HCT116 (cell line): ENCODE measurements around the gene ACOX3. TPM values are rescaled to one million over a fixed set of nuclear protein-coding genes. Genes with fewer than 3 reads are reported as not detected.
"Not testable (repeated sequence)": the region's sequence is repeated elsewhere in the genome, so short reads cannot be mapped to it uniquely, and the experiment has no call there.

Source experiments
- ATAC-seq: fragments of 200-7000 bp; cut with Tn5 transposase; 2 replicates; pipeline ENCODE4 v1.9.1; 2020; ENCODE audit warnings: mild to moderate bottlenecking, moderate library complexity
- BruUV-seq: library from RNA; stranded (reverse); fragments of 400-500 nt; replicated peaks from 2 replicates; lab custom pipeline; 2021; lab: Mats Ljungman, UMichigan
- CTCF ChIA-PET: fragments of 300-600 bp; sonication (Branson Sonifier 250); formaldehyde crosslinking; loops from one replicate; lab custom pipeline; 2021; ENCODE audit warnings: antibody characterized with exemption; lab: Charles Lee
- POLR2A ChIA-PET: fragments of 300-600, 350-600 bp; sonication (Branson Sonifier 250); formaldehyde crosslinking; loops from one replicate; lab custom pipeline; 2021; ENCODE audit warnings: antibody characterized with exemption; lab: Charles Lee
- RAD21 ChIA-PET, 2 experiments: fragments of 300-600 bp; sonication (Branson Sonifier 250); formaldehyde crosslinking; loops; one replicate each; lab custom pipeline; 2023; ENCODE audit warnings: low total read pairs in 2 of 2; ENCODE audit not compliant: uncharacterized antibody in 2 of 2, unreplicated experiment in 2 of 2, low non-redundant PET in 1 of 2; lab: Charles Lee
- DNase-seq: peaks from one replicate; pipeline ENCODE4 v3.0.0-alpha.2; 2010; ENCODE audit warnings: low read depth, low spot score
- H2AFZ ChIP-seq: fragments of 200-600 bp; shearing (Covaris generic), sonication (generic); 2 replicates; pipeline ENCODE4 v1.6.1; 2017; ENCODE audit warnings: low read depth, mixed run types, mixed read lengths, antibody characterized with exemption, low read length; ENCODE audit not compliant: poor library complexity, severe bottlenecking
- H3K27ac ChIP-seq: 2 replicates; pipeline ENCODE4 v1.5.1; 2012; ENCODE audit warnings: low read depth, low read length
- H3K27me3 ChIP-seq: fragments of 200-600 bp; sonication (generic); 2 replicates; pipeline ENCODE4 v1.6.1; 2016; ENCODE audit warnings: mixed run types, low read length, mixed read lengths; ENCODE audit not compliant: insufficient read depth
- H3K36me3 ChIP-seq, 2 experiments: fragments of 200-500 bp in 1 of 2; fragments of 200-600 bp in 1 of 2; sonication (Bioruptor generic) in 1 of 2; sonication (generic) in 1 of 2; 2 replicates each; pipeline versions ENCODE4 v1.5.1 to v1.6.1; 2014 to 2016; ENCODE audit warnings: low read length in 2 of 2, inconsistent platforms in 1 of 2, mixed read lengths in 1 of 2, mixed run types in 1 of 2; ENCODE audit not compliant: insufficient read depth in 2 of 2, control insufficient read depth in 1 of 2
- H3K4me1 ChIP-seq, 2 experiments: fragments of 200-600 bp in 1 of 2; sonication (generic) in 1 of 2; 2 replicates each; pipeline versions ENCODE4 v1.5.1 to v1.6.1; 2012 to 2017; ENCODE audit warnings: low read length in 2 of 2, inconsistent platforms in 1 of 2, mild to moderate bottlenecking in 1 of 2, mixed read lengths in 1 of 2, mixed run types in 1 of 2, moderate library complexity in 1 of 2; ENCODE audit not compliant: insufficient read depth in 2 of 2, control insufficient read depth in 1 of 2
- H3K4me2 ChIP-seq: fragments of 200-600 bp; sonication (generic); 2 replicates; pipeline ENCODE4 v1.6.1; 2017; ENCODE audit warnings: mixed run types, low read length, mixed read lengths
- H3K4me3 ChIP-seq, 2 experiments: fragments of 200-600 bp in 1 of 2; sonication (generic) in 1 of 2; replicated peaks in 1 of 2; 2 replicates each; pipeline ENCODE4 v1.5.1; 2011 to 2016; ENCODE audit warnings: low read length in 2 of 2, control low read depth in 1 of 2, low read depth in 1 of 2, mild to moderate bottlenecking in 1 of 2, mixed read lengths in 1 of 2, mixed run types in 1 of 2
- H3K79me2 ChIP-seq: fragments of 200-600 bp; sonication (generic); 2 replicates; pipeline ENCODE4 v1.6.1; 2017; ENCODE audit warnings: mild to moderate bottlenecking, mixed run types, low read length, moderate library complexity, mixed read lengths; ENCODE audit not compliant: insufficient read depth
- H3K9ac ChIP-seq: fragments of 200-600 bp; sonication (generic); 2 replicates; pipeline ENCODE4 v1.6.1; 2016; ENCODE audit warnings: low read length, mixed read lengths
- H3K9me2 ChIP-seq: fragments of 200-600 bp; sonication (generic), shearing (Covaris generic); 2 replicates; pipeline ENCODE4 v1.6.1; 2017; ENCODE audit warnings: mixed run types, mild to moderate bottlenecking, moderate library complexity; ENCODE audit not compliant: insufficient read depth
- H3K9me3 ChIP-seq, 2 experiments: fragments of 200-500 bp in 1 of 2; fragments of 200-600 bp in 1 of 2; sonication (Bioruptor generic) in 1 of 2; sonication (generic) in 1 of 2; 2 replicates each; pipeline ENCODE4 v1.6.1; 2014 to 2017; ENCODE audit warnings: low read length in 2 of 2, mixed read lengths in 2 of 2, inconsistent platforms in 1 of 2, low read depth in 1 of 2, mild to moderate bottlenecking in 1 of 2, mixed run types in 1 of 2, moderate library complexity in 1 of 2; ENCODE audit not compliant: control insufficient read depth in 1 of 2, insufficient read depth in 1 of 2
- H4K20me1 ChIP-seq: fragments of 200-600 bp; sonication (generic), shearing (Covaris generic); 2 replicates; pipeline ENCODE4 v1.6.1; 2017; ENCODE audit warnings: mixed run types, mild to moderate bottlenecking, moderate library complexity; ENCODE audit not compliant: insufficient read depth
- CEBPB ChIP-seq: IDR thresholded peaks from 2 replicates; pipeline ENCODE4 v1.6.1; 2012; ENCODE audit warnings: low read depth
- EZH2 ChIP-seq: fragments of 200-600 bp; sonication (generic); IDR thresholded peaks from 2 replicates; pipeline ENCODE4 v1.6.1; 2017; ENCODE audit warnings: antibody characterized with exemption, mixed run types
- EZH2phosphoT487 ChIP-seq: fragments of 200-600 bp; IDR thresholded peaks from 2 replicates; pipeline ENCODE4 v1.6.1; 2018; ENCODE audit warnings: antibody characterized with exemption, borderline replicate concordance
- MAX ChIP-seq: IDR thresholded peaks from 2 replicates; pipeline ENCODE4 v1.6.1; 2012
- POLR2A ChIP-seq: IDR thresholded peaks from 2 replicates; pipeline ENCODE4 v1.7.0; 2011; ENCODE audit warnings: borderline replicate concordance; ENCODE audit not compliant: insufficient read depth, insufficient read length; ENCODE audit errors: extremely low read depth
- SP1 ChIP-seq: IDR thresholded peaks from 2 replicates; pipeline ENCODE4 v1.6.1; 2012; ENCODE audit warnings: low read depth
- SRF ChIP-seq: IDR thresholded peaks from 2 replicates; pipeline ENCODE4 v1.6.1; 2012; ENCODE audit warnings: low read depth
- TCF7L2 ChIP-seq: IDR thresholded peaks from 2 replicates; pipeline ENCODE4 v1.7.0; 2011; ENCODE audit warnings: borderline replicate concordance, inconsistent platforms; ENCODE audit not compliant: insufficient read depth, insufficient read length; ENCODE audit errors: extremely low read depth
- ZFX ChIP-seq: fragments of 450-650 bp; IDR thresholded peaks from 2 replicates; pipeline ENCODE4 v1.6.1; 2017
- ZNF274 ChIP-seq: fragments of 200-500 bp; sonication (Bioruptor generic); IDR thresholded peaks from 2 replicates; pipeline ENCODE4 v1.6.1; 2014; ENCODE audit warnings: mild to moderate bottlenecking, low read depth, low read length, inconsistent platforms
- intact Hi-C: fragments of 100-400 bp; cut with micrococcal nuclease; formaldehyde crosslinking; loops from 2 replicates; pipeline ENCODE4 v1.10.0; 2022
- total RNA-seq: library from RNA; stranded (reverse); gene quantifications from one replicate; pipeline ENCODE4 v1.2.1, GENCODE V29; 2021; ENCODE audit not compliant: unreplicated experiment

Gene ACOX3
- total RNA-seq, 1 experiment from 2014 or later: 16.9 TPM

GRCh38 chr4:8386731-8387130, 53.8 kb downstream of the ACOX3 start:
- TF ChIP-seq ZFX (no peak), MAX (no peak)
- no peaks in the 10 kb centered on the region for H3K36me3 ChIP-seq
- no peak overlapping the region for H3K4me2 ChIP-seq
- ATAC-seq (no peak), DNase-seq (no peak)
- H3K27ac ChIP-seq: no peak overlapping the region
- ChIA-PET POLR2A (no interaction called here), CTCF (no interaction called here), RAD21 (no interaction called here)
- no peak overlapping the region for H3K4me3 ChIP-seq
- H4K20me1 ChIP-seq: no peaks in the 10 kb centered on the region
- no peaks in the 10 kb centered on the region for H3K9me2 ChIP-seq
- H3K9me3 ChIP-seq: no peaks in the 10 kb centered on the region
- no peaks in the 10 kb centered on the region for H3K79me2 ChIP-seq
- no peak overlapping the region for H3K9ac ChIP-seq
- H2AFZ ChIP-seq: no peak overlapping the region
- H3K27me3 ChIP-seq: no peaks in the 10 kb centered on the region
- H3K4me1 ChIP-seq: peaks cover 0 to 6% of the 10 kb centered on the region in 2 experiments; a peak in 1 of 4 replicates
- BruUV-seq: no TSS peak
- intact Hi-C loops: no loop called here

GRCh38 chr4:8386131-8386530, 54.4 kb downstream of the ACOX3 start:
- BruUV-seq, CTCF ChIA-PET: not testable (repeated sequence)

GRCh38 chr4:8385611-8386010, 54.9 kb downstream of the ACOX3 start:
- H3K4me2 ChIP-seq: no peak overlapping the region
- ChIA-PET RAD21 (no interaction called here), CTCF (no interaction called here), POLR2A (no interaction called here)
- no peak overlapping the region for H2AFZ ChIP-seq
- ATAC-seq (no peak), DNase-seq (no peak)
- no peak overlapping the region for H3K4me3 ChIP-seq
- H3K9ac ChIP-seq: no peak overlapping the region
- BruUV-seq: no TSS peak
- no peak overlapping the region for H3K27ac ChIP-seq
- H3K4me1 ChIP-seq: peaks cover 0 to 6% of the 10 kb centered on the region in 2 experiments; a peak in 1 of 4 replicates
- H3K79me2 ChIP-seq: no peaks in the 10 kb centered on the region
- H3K9me2 ChIP-seq: no peaks in the 10 kb centered on the region
- intact Hi-C loops: no loop called here
- TF ChIP-seq SRF (no peak), TCF7L2 (no peak), SP1 (no peak), EZH2phosphoT487 (no peak), ZNF274 (no peak), POLR2A (no peak), EZH2 (no peak), CEBPB (no peak)
- H4K20me1 ChIP-seq: no peaks in the 10 kb centered on the region
- no peaks in the 10 kb centered on the region for H3K36me3 ChIP-seq
- H3K27me3 ChIP-seq: no peaks in the 10 kb centered on the region
- H3K9me3 ChIP-seq: no peaks in the 10 kb centered on the region

More at GRCh38 chr4:8386131-8386530, 54.4 kb downstream of the ACOX3 start:
- H3K36me3 ChIP-seq, H3K27ac ChIP-seq, H3K4me3 ChIP-seq, H3K9ac ChIP-seq, H3K4me1 ChIP-seq, H2AFZ ChIP-seq, H3K9me3 ChIP-seq, ATAC-seq, H3K79me2 ChIP-seq, POLR2A ChIA-PET, H3K9me2 ChIP-seq, H3K4me2 ChIP-seq, DNase-seq, H3K27me3 ChIP-seq, RAD21 ChIA-PET, intact Hi-C loops, H4K20me1 ChIP-seq: not testable (repeated sequence)
